ENCODE results near the gene PSD4.

- TF ChIP-seq, protein P1, sequence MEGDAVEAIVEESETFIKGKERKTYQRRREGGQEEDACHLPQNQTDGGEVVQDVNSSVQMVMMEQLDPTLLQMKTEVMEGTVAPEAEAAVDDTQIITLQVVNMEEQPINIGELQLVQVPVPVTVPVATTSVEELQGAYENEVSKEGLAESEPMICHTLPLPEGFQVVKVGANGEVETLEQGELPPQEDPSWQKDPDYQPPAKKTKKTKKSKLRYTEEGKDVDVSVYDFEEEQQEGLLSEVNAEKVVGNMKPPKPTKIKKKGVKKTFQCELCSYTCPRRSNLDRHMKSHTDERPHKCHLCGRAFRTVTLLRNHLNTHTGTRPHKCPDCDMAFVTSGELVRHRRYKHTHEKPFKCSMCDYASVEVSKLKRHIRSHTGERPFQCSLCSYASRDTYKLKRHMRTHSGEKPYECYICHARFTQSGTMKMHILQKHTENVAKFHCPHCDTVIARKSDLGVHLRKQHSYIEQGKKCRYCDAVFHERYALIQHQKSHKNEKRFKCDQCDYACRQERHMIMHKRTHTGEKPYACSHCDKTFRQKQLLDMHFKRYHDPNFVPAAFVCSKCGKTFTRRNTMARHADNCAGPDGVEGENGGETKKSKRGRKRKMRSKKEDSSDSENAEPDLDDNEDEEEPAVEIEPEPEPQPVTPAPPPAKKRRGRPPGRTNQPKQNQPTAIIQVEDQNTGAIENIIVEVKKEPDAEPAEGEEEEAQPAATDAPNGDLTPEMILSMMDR (IDR thresholded peaks at IDR 0.05 in 2 of 3, conservative IDR thresholded peaks at IDR 0.05 in 1 of 3; ENCODE audit: control insufficient read depth in 2 of 3, extremely low read depth in 1 of 3, insufficient read depth in 1 of 3, low read depth in 3 of 3, low read length in 3 of 3): no peak
- no peak for TF ChIP-seq POLR2AphosphoS2 (IDR thresholded peaks at IDR 0.05; ENCODE audit: low read depth, low read length)
These were observed 57.3 kb downstream of the PSD4 start for GRCh38 chr2:113231064-113231463.

Measured in GM12878 (cell line).